Stimulated activated CD4-positive, alpha-beta T cell treated with anti-CD3 and anti-CD28 coated beads, Interleukin-4, amount 100 ng/mL, for 24 hours (primary cell): ENCODE results near the gene MYL10.

ENCODE experiments used
- DNase-seq: peaks from one replicate; pipeline ENCODE4 v3.0.0-alpha.2; 2020

Gene MYL10

DNA sequence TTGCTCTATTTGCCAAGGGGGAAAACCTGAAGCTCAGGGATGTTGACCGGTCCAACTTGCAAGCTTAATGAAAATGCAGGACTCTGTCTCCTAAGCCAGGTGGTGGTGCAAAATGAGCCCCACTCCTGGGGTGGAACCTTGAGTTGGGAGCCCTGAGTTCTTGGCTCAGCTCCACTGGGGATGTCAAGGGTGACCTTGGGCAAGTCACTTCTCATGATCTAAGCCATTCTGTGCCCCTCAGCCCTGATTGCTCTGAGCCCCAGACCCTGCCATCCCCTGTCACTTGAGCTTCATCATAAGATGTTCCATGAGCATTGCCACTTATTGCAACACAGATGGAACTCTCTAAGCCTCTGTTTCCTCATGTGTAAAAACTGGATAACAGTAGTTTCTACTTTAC lies 33.9 kb downstream of the MYL10 start:
- DNase-seq: no peak

DNA sequence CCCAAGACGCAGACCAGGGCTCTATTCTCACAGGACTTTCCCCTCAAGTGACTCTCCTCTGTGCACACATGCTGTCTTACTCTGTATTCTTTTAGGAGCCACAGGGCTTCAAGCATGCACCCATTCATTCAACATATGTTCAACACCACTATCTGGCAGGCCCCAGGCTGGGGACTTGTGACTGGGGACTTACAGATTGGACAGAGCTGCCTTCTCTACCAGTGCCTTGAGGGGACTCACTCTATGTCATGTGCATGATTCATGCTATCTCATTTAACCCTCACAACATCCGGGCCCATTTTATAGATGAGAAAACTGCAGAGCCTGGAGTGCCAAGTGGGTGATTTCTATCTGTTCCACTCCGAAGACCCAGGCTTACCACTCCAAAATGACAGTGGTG lies 34.3 kb downstream of the MYL10 start:
- DNase-seq: no peak

DNA sequence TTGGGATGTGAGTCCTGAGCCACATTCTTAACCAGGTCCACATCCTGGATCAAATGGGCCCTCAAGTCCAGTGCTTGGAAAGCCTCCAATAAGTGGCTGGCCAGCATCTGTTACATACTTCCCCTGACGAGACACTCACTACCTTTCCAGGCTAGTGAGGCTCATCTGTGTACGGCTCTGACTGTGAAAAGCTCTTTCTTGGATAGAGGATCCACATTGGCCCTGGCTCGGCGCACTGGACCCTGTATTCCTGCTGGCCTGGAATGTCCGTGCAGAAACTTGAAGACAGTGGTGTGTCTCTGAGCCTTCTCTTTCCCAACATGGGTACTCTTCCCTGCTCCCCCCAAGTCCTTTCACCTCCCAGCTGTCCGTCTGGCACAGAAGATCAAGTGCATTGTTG lies 35.5 kb downstream of the MYL10 start:
- no peak for DNase-seq

DNA sequence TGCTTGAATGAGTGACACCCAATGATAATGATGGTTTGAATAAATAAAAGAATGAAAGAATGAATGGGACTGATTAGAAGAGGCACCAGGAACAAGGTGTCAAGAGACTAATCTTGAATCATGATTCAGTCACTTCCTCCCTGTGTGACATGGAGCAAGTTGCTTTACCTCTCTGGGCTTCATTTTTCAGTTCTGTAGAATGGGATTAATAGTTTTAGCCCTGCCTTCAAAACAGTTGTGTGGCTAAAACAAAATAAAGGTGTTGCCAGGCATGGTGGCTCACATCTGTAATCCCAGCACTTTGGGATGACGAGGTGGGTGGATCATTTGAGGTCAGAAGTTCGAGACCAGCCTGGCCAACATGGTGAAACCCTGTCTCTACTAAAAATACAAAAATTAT lies 37.6 kb downstream of the MYL10 start:
- no peak for DNase-seq

DNA sequence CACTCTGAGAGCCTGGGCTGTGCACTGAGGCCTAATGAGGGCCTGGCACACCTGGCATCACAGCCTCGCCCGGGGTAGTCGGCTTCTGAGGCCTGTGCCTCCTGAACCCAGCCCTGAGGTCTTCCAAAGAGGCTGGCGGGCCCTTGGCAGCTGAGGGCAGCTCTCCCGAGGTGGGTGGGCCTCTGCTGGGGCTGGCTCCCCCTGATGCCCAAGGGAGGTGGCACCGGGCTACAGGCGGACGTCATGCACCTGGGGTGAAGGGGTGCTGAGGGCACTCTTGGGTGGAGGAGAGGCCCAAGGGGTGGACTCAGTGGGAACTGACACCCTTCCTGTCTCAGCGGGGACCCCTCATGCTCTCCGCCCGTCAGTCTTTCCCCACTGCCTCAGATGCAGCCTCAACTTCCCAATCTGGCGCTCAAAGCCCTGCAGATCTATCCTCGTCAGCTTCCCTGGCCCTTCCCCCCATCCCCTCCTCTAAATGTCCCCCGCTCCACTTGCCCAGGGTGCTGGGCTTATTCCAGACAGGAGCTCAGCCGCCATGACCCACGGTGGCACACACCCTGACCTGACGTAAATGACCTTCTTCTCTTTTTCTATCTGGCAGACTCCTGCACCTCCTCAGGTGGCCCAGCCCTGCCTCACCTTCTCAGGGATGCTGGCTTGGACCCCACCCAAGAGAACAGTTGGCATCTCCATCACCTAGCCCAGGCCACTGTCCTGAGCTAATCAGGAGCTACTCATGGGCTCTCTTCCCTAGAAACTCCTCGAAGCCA lies 38.2 kb downstream of the MYL10 start:
- DNase-seq: no peak

DNA sequence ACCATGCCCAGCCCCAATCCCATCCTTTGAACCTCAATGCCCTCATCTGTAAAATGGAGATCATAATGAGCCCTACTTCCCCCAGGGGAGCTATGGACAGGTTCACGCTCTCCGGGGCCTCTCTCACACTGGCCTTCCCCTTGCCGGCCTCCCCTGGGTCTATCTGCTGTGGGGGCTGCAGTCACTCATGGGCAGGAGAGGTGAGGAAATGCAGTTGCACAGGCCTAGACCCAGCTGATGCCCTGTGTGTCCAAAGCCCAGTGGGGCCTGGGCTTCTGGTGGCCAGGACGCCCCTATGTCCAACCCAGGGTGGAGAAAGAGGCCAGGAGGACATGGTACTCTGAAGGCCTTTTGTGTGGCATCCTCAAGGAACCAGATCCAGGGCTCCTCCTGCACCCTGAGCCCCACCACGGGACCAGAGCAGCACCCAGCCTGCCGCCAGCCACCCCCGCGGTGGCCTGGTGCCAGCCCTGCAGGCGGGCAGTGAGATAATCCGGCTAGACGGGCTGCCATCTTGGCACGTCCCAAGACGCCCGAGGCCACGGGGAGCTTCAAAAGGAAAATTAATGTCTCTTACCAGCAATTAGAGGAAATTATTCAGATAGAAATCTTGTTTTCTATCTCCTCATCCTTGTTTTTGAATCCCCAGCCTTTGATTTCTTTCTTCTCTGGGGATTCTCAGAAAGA lies 39.0 kb downstream of the MYL10 start:
- no peak for DNase-seq

DNA sequence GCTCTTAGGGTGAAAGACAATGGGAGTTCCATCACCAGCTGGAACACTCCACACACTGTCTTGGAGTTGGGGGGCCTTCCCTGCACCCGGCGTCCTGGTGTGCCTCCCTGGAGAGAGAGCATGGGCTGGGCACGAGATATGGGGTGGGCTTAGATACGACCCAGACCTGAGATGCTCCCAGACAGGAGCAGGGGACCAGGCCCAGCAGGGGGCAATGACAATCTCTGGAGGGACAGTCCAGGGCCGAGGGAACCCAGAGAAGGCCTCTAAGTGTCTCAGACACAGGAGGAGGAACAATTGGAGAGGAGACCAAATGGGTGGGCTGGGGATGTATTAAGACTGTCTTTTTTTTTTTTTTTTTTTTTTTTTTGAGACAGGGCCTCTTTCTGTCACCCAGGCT lies 40.0 kb downstream of the MYL10 start:
- DNase-seq: no peak

DNA sequence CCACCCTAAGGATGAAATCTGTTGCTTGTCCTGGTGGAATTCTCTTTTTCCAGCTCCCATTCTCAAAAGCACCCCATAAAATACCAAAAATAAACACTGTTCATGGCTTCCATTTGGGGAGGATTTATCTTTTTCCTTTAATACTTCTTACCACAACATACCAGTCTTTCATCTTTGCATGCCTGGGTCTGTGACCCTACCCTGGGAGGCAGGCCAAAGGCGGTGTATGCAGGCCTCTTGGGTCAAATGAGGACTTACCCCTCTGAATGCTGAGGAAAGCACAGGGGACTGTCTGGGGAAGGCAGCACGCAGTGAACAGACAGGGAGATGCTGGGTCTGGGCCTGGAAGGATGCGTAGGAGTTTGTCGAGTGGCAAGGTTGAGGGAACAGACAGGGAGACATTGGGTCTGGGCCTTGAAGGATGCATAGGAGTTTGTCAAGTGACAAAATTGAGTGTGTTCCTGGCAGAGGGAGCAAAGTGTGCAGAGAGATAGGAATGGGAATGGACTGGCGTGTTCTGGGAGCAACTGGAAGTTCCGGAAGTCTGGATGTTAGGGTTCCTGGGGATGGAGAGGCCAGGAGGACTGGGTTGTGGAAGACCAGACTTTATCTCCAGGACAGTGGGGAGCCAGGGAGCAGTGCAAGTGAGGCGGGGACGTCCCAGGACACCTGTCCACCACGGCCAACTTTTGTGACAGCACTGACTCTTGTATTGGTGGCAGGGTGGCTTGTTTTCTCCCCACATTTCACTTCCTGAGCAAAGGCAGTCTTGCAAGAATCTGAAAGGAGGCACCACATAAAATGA lies 40.8 kb downstream of the MYL10 start:
- DNase-seq: no peak

DNA sequence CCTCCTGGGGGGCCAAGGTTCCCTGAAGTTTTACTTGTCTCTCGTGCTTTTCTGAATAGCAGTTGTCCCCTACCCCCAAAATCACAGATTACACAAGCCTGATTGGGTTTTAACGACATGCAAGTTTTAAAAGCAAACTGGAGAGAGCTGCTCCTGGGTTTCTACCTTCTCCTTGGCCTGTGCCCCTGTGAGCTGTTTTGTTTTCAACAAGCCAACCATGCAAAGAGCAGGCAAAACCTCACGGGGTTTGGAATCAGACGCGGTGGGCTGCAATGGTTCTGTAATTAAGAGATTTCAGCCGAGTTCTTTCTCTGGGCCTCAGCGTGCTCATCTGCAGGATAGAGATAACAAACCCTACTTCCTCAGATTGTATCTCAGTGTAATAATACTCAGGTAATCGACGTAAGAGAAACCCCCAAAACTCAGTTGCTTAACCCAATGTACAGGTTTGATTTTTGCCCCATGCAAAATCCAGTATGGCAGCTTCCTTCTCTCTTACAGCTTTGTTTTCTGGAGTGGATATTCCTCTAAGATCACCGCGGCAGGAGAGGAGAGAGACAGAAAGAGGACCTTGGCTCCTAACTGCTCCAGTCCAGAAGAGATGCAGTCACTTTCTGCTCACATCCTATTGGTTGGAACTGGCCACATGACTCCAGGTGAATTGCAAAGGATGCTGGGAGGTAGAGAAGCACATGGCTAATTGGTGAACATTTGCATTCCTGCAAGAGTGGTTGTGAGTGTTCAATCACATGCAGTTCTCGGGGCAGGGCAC lies 42.0 kb downstream of the MYL10 start:
- no peak for DNase-seq

DNA sequence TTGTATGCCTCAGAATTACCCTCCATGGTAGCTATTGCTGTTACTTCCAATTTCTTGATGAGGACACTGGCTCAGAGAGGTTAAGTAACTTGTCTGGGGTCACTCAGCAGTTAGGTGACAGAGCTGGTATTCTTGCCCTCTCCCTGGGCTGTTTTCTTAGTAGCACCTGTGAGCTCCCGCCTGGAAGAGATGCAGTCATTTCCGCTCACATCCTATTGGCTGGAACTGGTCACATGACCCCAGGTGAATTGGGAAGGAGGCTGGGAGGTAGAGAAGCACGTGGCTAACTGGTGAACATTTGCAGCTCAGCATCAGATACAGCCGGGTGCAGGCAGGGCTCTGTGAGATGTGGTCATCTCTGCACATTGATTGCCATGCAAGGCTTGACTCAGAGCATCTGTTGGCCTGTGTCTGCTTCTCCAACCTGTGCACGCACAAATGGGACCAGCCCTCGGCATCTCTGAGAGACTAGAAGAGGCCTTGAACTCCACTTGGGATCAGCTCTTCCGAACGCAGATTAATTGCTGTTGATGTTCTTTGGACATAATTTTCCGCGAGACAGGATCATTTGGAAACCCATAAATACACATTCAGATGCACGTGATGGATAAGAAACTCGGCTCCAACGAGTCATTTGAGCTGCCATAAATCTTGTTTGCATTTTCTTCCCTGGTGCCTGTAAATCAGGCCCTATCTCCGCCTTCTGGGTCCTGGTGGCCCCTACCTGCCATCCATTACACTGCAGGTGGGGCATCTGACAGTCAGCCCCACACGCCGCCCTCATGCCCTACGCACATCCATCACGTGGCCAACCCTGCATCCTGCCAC lies 42.8 kb downstream of the MYL10 start:
- DNase-seq: no peak

DNA sequence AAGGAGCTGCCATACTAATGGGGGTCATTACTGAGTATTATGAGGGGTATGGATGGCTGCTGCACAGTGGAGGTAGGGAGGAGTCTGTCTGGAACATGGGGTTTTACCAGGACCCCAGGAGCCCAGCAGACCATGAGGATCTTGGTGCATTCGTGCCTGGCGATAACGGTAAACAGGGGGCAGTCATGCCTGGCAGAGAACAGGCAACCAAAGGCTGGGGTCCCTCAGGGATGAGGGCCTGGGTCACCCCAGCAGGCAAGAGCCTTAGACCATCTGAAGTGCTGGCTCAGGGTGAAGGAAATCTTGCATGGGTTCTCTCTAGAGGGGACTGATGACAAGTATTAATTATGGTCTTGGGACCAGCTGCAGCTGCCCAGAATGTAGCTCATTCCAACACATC lies 46.1 kb downstream of the MYL10 start:
- DNase-seq: no peak

DNA sequence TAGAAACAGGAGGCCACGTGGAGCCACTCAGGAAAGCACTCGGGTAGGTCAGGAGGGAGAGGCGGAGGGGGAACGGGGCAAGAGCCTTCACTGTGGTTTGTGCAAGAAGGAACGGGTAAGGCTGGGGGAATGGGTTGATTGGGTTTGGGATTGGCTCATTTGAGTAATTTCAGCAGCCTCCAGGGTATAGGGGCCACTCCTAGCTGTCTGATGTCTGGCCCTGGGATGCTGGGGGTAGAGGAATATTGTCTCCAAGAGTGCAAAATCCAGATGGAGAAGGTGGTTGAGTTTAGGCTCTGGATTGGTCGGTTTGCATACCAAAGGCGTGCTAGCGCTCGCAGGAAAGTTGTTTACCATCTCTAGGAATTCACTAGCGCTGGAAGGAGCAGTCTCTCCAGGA lies 47.2 kb downstream of the MYL10 start:
- no peak for DNase-seq

DNA sequence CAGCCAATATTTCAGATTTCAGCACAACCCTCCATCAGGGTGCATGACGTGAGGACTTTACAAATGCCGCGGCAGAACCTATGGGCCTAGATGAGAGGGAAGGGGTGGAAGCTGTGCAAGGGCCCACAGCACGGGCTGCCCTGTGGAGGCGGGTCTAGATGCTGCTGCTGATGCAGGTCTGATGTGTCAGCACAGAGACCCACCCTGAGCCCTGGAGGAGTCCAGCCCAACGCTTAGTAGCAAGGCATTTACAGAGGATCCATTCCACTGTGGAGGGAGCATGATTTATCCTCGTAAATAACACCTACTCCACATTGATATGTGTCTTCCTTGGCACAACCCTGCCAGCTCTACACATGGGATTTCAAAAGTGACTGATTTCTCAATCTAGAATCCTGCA lies 48.5 kb downstream of the MYL10 start:
- DNase-seq: no peak

DNA sequence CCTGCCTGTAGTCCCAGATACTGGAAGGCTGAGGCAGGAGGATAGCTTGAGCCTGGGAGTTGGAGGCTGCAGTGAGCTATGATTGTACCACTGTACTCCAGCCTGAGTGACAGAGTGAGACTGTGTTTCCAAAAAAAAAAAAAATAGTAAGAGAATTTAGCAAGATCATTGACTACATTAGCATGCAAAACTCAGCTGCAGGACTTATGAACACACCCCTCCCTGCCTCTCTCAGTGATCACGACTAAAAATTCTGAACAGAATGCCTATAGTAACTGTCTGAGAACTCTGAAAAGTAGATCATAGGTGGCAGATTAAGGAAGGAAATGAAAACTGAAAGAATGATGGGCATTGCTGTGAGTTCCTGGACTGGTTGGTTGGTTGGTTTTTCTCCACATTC lies 50.5 kb downstream of the MYL10 start:
- DNase-seq: no peak

DNA sequence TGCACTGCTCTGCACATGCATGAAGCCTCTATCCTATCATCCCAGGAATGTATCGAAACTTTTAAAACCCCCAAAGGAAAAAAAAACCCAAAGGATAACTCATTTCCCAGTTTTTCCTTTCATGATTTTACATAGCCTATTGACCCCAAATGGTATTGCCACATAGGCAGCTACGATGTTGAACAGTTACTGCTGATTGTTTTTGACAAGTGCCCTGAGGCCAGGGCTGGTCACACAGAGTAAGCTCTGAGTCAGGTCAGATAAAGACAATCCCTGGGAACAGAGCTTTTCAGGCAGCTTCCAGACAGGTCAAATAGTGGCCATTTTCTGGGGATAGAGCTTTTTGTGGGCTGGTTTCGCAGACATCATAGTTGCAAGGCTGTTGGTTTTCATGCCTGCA lies 52.1 kb downstream of the MYL10 start:
- no peak for DNase-seq

DNA sequence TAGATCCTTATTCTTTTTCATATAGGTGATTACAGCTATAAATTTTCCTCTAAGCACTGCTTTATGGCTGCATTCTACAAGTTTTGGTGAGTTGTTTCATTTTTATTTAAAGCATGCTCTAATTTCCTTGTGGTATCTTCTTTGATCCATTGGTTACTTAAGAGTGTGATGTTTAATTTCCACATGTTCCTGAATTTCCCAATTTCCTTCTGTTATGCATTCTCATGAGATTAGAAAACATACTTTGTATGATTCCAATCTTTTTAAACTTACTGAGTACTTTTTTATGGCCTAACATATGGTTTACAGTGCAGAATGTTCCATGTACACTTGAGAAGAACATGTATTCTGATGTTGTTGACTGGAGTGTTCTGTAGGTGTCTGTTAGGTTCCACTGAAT lies 53.4 kb downstream of the MYL10 start:
- no peak for DNase-seq

DNA sequence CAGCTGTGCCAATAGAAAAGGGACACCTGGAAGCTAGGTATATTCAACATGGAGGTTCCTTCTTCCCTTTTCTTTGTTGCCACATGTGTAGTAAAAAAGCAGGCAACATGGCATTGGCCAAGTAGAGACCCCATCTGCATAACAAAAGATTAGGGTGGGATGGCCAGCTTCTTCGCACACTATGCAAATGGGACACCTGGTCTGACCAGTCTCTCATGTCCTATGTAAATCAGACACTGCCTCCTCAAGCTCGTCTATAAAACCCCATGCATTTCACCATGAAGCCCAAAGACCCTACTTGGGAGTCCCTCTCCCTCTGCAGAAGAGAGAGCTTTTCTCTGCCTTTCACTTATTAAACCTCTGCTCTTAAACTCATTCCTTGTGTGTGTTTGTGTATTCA lies 53.9 kb downstream of the MYL10 start:
- no peak for DNase-seq

DNA sequence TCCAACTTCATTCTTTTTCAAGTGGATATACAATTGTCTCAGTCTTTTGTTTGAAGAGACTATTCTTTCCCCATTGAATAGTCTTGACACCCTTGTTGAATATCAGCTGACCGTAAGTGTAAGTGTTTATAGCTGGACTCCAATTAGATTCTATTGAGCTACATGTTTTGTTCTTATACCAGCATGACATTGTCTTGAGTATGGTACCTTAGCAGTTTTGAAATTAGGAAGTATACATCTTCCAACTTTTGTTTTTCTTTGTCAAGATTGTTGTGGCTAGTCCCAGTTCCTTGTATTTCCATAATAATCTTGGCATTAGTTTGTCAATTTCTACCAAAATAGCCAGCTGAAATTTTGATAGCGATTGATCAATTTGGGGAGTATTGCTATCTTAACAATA lies 56.9 kb downstream of the MYL10 start:
- no peak for DNase-seq

DNA sequence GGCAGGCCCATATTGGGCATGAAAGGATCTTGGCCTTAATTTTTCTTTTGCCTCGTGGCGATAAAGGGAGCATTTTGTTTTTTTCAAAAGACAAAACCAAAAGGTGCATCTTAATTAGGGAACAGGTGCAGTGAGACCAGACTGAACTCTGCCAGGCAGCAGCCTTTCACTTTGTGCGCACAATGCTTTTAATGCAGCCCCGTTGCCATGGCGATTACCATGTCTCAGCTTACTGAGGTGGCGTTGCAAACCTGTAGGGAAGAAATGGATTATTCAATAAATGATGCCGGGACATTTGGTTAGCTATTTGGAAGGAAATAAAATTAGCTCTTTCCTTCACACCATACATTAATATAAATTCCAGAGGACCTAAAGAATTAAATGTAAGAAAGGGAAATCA lies 61.9 kb downstream of the MYL10 start:
- no peak for DNase-seq

DNA sequence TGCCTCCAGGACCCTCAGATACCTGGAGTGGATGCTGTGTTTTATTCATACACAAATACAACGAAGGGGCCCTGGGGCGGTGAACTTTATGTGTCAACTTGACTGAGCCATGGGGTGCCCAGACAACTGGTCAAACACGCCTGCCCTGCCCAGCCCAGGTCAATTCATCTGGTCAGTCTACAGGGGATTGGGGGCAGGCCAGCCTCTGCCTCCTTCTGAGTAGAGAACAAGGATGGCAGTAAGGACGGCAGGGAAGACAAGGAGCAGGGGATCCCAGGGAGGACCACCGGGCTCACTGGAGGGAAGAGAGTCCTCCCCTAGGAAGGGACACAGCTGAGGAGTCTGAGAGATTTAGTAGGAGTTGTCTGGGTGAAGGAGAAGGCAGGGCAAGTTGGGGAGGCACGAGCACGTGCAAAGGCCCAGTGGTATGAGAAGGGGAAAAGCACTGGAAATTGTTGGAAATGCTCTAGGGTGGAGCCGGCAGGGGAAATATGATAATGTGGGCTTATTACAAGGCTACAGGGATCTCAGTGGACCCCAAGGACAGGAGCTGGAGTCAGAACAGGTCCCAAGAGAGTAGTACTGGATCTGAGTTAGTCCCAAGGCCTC lies 63.4 kb downstream of the MYL10 start:
- DNase-seq: no peak

DNA sequence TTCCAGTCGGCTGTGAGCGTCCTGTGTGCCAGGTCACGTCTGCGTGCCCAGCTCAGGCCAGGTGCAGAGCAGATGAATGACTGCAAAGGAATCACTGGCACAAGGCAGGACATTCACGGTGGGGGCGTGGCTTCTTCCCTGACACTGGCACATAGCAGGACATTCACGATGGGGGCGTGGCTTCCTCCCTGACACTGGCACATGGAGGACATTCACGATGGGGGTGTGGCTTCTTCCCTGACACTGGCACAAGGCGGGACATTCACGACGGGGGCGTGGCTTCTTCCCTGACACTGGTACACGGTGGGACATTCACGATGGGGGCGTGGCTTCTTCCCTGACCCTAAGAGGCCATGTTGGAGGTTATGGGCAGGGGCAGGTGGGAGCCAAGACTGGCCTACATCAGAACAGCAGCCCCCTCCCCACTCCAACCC lies 64.3 kb downstream of the MYL10 start:
- no peak for DNase-seq
